ELR (cell line): ENCODE results near the gene ITFG2.

Experiments used
- DNase-seq: peaks from one replicate; pipeline ENCODE4 v3.0.0-alpha.2; 2015; ENCODE audit warnings: low read depth

Gene ITFG2

DNA sequence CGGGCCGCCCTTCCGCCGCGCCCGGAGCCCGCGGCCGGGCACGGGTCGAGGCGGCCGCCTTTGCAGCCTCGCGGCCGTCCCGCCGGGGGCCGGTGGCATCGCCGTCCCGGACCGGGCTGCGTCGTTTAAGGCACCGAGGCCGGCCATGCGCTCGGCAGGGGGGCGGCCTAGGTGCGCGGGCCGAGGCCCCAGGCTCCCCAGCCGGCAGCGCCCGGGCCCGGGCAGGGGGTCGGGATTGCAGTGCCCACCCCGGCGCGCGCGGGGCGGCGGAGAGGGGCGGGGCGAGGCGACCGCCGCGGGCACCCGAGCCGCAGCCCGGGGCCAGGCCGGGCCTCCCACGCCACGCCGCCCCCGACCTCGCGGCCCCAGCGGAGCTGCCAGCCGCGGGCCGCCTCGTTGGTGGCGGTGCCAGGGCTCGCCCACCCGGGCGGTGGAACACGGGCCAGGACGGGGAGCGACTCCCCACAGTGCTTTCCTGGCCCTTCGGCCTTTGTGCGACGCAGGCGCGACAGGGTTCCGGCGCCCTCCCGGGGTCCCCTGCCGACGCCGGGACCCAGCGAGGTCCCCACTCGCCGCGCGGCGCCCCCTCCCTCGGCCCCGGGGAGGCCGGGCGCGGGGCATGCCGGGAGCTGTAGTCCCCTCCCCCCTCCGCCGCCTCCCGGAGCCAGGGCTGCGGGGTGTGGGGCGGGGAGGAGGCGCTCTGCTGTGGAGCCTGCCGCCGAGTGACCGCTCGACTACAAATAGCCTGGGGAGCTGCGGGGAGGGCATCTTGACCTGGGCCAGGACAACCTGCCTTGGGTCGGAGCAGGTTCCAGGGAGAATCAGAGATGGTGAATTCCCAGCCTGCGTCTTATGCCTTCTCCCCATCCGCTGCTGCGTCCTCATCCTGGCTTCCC, 16.9 kb upstream of the ITFG2 start:
- peak; percentile 69 for DNase-seq

GRCh38 chr12:2796187-2796666, 16.2 kb upstream of the ITFG2 start:
- DNase-seq: no peak

GRCh38 chr12:2797721-2798418, 14.6 kb upstream of the ITFG2 start:
- peak; percentile 15 for DNase-seq

DNA sequence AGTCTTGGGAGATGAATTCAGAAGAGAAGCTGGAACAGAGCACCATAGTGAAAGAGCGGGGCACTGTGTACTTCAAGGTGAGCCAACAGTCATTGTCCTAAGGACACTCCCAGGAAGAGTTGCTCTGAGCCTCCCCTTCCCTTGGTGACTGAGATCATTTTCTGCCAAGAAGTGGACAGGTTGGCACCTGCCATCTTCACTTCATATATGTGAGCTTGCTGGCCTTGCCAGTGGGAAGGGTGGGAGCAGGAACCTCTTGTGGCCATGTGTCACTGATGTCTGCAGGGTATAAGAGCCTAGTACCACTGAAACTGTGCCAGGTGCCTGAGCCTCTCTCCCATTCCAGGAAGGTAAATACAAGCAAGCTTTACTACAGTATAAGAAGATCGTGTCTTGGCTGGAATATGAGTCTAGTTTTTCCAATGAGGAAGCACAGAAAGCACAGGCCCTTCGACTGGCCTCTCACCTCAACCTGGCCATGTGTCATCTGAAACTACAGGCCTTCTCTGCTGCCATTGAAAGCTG, 12.4 kb upstream of the ITFG2 start:
- DNase-seq: no peak

- no peak for DNase-seq
These were observed 11.3 kb upstream of the ITFG2 start for GRCh38 chr12:2801044-2801783.

DNA sequence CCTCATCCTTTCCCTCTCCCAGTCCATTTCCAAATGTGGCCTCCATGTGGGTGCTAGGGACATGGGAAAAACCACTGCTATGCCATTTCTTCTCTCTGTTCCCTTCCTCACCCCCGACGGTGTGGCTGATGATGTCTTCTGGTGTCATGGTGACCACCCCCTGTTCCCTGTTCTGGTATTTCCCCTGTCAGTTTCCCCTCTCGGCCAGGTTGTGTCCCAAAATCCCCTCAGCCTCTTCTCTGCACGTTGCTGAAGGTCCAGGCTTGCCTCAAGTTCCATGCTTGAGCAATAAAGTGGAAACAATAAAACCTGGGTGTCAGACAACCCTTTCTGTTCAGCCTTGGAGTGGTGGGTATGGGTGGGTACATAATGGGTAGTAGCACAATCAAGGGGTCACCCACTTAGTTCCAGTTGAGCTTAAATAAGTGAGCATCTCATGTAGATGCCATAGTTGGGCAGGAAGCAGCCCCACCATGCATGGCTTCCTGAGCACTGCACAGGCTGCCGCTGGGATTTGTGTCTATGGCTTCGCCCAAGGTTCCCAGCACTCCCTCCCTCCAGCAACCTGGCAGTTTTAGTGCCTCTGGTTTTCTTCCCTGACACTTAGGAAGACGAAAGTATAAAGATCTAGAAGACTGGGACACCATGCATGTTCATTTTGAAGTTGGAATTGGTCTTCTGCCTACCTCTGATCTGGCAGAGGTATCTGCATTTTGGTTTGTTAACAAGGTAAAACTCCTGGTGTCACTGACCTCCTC, 8.7 kb upstream of the ITFG2 start:
- DNase-seq: no peak

- peak; percentile 28 for DNase-seq
These were observed 7.9 kb upstream of the ITFG2 start for GRCh38 chr12:2804393-2805142.

- no peak for DNase-seq
These were observed 7.3 kb upstream of the ITFG2 start for GRCh38 chr12:2805143-2805520.

DNA sequence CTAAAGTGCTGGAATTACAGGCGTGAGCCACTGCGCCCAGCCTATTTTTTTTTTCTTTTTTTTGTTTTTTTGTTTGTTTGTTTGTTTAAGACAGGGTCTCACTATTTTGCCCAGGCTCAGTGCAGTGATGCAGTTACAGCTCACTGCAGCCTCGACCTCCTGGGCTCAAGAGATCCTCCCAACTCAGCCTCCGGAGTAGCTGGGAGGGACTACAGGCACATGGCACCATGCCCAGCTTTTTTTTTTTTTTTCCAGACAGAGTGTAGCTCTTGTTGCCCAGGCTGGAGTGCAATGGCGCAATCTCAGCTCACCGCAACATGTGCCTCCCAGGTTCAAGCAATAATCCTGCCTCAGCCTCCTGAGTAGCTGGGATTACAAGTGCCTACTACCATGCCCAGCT, 5.8 kb upstream of the ITFG2 start:
- DNase-seq: no peak

DNA sequence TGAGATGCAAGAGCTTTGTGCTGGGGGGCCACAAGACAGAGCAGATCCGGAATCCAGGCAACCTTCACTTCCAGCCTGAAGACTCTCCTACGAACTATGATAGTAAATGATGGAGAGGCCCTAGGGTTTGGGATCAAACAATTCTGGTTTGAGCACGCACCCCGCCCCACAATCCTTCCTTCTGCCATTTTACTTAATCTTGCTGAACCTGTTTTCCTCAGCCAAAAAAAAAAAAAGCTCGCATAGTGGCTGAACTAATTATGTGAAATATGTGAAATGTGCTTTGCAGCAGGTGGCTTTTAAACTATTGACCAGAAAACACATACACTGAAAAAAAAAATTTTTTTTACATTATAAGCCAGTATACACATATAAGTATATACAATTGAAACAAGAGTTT, 667 bp upstream of the ITFG2 start:
- DNase-seq: no peak

DNA sequence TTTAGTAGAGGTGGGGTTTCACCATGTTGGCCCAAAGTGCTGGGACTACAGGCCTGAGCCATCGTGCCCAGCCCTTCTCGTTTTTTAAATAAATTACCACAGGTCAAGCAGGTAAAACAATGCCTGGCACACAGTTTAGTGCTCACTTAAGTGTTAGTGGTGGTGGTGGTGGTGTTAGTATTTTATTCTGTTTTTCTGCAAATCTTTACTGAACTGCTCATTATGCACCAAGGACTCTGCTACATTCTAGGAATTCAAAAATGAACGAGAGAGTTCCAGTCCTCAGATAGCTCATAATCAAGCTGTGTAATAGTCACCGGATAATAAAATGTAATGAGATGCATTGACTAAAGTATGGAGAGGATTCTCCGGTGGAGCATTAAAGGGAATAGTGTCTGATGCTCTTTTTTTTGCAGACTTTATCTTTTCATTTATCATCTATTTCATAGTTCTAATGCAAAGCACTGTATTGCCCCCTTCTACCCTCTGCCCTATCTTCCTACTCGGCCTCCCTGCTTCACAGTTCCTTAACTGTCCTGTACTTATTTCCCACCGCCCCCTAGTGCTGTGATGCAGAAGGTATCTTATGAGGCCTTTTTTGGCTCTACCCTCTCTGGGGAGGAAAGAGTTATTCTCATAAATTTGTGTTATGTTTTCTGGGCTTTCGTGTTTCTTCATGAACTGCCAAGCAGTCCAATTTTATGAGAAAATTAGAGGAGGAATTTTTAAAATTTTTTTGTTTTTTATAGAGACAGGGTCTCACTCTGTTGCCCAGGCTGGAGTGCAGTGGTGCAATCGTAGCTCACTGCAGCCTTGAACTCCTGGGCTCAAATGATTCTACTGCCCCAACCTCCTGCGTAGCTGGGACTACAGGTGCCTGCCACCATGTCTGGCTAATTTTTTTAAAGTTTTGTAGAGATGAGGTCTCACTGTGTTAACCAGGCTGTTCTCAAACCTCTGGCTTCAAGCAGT, 1.0 kb downstream of the ITFG2 start:
- DNase-seq: peak; percentile 85

GRCh38 chr12:2819810-2820209, 7.3 kb downstream of the ITFG2 start:
- no peak for DNase-seq

DNA sequence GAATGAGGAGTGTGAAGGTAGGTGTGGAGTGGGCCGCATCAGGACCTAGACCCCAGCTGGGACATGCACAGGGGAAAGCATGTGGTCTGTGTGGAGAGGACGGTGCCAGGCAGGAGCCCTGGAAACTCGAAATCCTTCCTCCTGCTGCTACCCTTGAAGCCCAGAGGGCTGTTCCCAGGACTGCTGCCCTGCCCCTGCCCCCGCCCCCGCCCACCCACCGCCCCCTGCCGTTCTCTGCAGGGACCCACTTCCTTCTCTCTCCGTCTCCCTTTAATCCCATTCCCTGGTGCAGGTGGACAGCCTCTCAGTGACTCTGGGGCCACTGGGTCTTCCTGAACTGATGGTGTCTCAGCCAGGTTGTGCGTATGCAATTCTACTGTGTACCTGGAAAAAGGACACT, 8.0 kb downstream of the ITFG2 start:
- DNase-seq: no peak

GRCh38 chr12:2823483-2823882, 11.0 kb downstream of the ITFG2 start:
- DNase-seq: no peak

DNA sequence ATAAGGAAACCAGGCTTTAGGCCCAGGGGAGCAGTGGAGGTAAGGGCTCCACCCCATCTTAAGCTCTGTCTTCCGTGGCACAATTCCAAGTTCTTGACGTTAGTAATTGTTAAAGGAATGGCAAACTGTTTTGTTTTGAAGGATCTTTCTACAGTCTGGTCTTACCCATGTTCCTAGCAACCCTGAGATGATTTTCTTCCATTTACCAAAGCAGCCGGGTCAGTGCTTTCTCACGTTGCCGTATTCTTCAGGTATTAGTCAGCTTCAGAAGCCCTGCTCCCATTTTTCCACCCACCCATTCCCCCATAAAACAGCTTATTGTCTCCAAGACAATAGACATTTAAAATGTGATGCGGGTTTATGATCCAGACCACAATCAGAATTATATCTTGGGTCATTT, 12.1 kb downstream of the ITFG2 start:
- no peak for DNase-seq

GRCh38 chr12:2825132-2825531, 12.7 kb downstream of the ITFG2 start:
- no peak for DNase-seq

DNA sequence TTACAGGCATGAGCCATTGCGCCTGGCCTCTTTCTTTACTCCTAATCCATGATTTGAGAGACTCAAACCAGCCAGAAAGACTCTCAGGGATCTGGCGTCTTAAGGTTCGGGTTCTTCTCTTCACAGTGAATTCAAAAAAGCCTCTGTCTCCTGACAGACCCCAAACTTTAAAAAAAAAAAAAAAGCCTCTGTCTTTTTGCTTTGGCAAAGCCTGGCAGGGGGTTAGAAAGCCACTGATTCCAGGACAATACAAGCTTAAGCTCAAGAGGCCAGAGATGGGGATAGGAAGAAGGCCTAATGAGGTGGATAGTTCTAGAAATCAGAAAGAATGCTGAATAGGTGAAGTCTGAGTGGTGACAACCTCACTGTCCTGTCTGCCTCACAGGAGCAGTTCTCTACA, 13.6 kb downstream of the ITFG2 start:
- no peak for DNase-seq

DNA sequence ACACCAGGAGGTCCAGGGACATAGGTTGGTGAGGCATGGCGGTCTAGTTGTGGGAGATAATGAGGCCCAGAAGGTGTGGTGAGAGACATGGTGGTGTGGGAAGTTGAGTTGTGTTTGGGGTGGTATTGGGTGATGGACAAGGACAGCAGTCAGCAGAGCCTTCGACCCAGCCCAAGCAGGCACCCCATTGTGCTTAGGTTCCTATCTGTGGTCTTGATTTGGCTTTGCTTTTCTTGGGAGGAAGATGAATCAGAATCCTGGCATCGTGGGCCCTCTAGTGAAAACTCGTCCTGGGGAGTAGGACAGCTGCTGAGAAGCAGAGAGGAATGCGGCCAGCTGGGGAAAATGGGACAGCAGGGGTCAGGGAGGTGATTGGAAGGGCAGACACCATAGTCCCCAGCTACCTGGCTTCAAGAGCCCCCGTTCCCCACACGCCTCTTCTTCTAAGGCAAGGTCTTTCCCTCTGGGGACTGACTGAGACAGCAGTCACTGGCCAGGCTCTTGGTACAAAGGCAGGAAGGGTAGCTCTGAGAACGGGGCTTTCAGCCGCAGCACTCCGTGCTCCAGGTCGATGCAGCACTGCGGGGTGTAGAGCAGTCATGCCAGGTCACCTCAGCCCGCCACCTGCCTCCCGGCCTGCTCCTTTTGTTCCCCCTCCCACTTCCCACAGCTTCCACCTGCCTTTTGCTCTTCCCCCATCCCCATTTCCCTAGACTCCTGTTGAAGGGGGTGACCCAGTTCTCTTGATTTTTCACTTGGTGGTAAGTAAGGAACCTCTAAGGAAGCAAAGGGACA, 14.4 kb downstream of the ITFG2 start:
- DNase-seq: no peak

GRCh38 chr12:2829275-2829674, 16.8 kb downstream of the ITFG2 start:
- no peak for DNase-seq
